ENCODE measurements around the gene PRKCB. TPM values are rescaled to one million over a fixed set of nuclear protein-coding genes. Genes with fewer than 3 reads are reported as not detected.

The PRKCB gene
- polyA plus RNA-seq, 1 donor (not counting 4 experiments of a cell fraction or from before 2014, with no cell fraction given) = 0.18 TPM

DNA sequence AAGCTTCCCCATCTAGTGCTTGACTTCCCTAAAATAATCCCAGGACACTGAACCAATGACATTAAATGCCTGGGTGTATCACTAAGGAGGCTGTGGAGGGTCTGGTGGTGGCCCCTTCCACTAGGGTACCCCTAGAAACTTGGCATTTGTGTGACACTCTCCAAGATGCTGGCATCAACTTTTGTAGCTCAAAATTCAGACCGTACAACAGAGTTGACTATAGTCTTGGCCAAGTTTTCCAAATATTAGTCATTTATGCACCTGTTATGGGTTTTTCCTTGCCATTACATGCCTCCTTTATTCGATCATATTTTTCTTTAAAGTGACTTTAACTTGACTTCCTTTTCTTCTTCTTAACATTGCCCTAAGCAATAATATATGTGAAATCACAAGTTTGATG lies 295.5 kb downstream of the PRKCB start:
- Histone ChIP-seq H3K9me1 (ENCODE audit: control insufficient read depth, extremely low read depth, insufficient read depth, low read length) (no peaks in the 10 kb centered on the region), H3K9ac (ENCODE audit: control insufficient read depth, extremely low read depth, insufficient read depth, low read length) (no peak overlapping the region), H2AFZ (ENCODE audit: control insufficient read depth, low read length) (no peak overlapping the region), H3K4me2 (ENCODE audit: control insufficient read depth, extremely low read depth, insufficient read depth, low read depth, low read length) (no peak overlapping the region), H3K27ac (ENCODE audit: control insufficient read depth, insufficient read depth, low read length) (no peak overlapping the region), H3K4me1 (ENCODE audit: control insufficient read depth, extremely low read depth, insufficient read depth, low read length) (no peaks in the 10 kb centered on the region), H3K9me3 (ENCODE audit: control insufficient read depth, low read depth, low read length) (no peaks in the 10 kb centered on the region), H3K36me3 (ENCODE audit: control insufficient read depth in 2 of 2, extremely low read depth in 1 of 2, insufficient read depth in 2 of 2, low read length in 2 of 2) (no peaks in the 10 kb centered on the region), H3K27me3 (ENCODE audit: control insufficient read depth, extremely low read depth, insufficient read depth, low read length) (no peaks in the 10 kb centered on the region), H3K79me2 (ENCODE audit: control insufficient read depth, insufficient read depth, low read length) (no peaks in the 10 kb centered on the region), H3K4me3 (ENCODE audit: control insufficient read depth in 2 of 3, extremely low read depth in 1 of 3, insufficient read depth in 2 of 3, low read depth in 1 of 3, low read length in 3 of 3) (no peak overlapping the region), H4K20me1 (ENCODE audit: control insufficient read depth, extremely low read depth, insufficient read depth, low read length) (no peaks in the 10 kb centered on the region)
- dilution Hi-C loops (cut with MboI; ENCODE audit: extremely low pct_ligation_motif_present, low sequenced_read_pairs) = no loop called here
- no peak for DNase-seq (ENCODE audit: low read depth, low spot score)
- FAIRE-seq = no peak
- no peak for TF ChIP-seq EZH2 (IDR thresholded peaks at IDR 0.05; ENCODE audit: low read length)
- TF ChIP-seq, protein P1, sequence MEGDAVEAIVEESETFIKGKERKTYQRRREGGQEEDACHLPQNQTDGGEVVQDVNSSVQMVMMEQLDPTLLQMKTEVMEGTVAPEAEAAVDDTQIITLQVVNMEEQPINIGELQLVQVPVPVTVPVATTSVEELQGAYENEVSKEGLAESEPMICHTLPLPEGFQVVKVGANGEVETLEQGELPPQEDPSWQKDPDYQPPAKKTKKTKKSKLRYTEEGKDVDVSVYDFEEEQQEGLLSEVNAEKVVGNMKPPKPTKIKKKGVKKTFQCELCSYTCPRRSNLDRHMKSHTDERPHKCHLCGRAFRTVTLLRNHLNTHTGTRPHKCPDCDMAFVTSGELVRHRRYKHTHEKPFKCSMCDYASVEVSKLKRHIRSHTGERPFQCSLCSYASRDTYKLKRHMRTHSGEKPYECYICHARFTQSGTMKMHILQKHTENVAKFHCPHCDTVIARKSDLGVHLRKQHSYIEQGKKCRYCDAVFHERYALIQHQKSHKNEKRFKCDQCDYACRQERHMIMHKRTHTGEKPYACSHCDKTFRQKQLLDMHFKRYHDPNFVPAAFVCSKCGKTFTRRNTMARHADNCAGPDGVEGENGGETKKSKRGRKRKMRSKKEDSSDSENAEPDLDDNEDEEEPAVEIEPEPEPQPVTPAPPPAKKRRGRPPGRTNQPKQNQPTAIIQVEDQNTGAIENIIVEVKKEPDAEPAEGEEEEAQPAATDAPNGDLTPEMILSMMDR (optimal IDR thresholded peaks at IDR 0.05 in 1 of 3, IDR thresholded peaks at IDR 0.05 in 1 of 3, conservative IDR thresholded peaks at IDR 0.05 in 1 of 3; ENCODE audit: extremely low read depth in 1 of 3, insufficient read depth in 2 of 3, low read length in 3 of 3) = no peak

DNA sequence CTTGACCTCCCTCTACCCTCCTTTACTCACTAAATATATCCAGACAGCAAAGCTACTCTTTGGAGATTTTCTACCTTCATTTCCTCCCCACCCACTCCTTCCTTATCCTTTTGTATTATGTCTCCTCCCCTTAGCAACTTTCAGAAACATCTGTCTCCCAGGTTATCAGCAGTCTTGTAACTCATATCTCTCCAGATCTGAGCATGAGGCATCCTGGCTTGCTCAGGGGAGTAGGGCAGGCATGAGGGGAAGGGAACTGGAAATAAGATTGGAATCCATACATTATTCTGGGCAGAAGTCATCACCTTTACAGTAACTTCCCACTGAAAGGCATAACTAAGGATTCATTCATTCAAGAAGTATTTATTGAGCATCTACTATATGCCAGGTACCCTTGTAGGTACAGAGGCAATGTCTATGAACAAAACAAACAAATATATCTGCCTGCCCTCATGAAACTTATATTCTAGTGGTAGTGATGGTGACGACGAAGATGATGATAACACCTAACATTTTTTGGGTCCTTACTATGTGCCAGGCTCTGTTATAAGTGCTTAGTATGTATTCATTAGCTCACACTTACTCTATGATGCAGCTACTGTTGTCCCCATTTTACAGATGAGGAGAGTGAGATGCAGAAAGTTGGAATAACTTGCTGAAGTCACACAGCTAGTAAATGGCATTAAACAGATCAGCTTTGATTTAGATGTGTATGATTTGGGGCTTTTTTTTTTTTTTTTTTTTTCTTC lies 296.4 kb downstream of the PRKCB start:
- Histone ChIP-seq H3K27ac (ENCODE audit: control insufficient read depth, insufficient read depth, low read length) (no peak overlapping the region), H3K9me1 (ENCODE audit: control insufficient read depth, extremely low read depth, insufficient read depth, low read length) (no peaks in the 10 kb centered on the region), H3K9ac (ENCODE audit: control insufficient read depth, extremely low read depth, insufficient read depth, low read length) (no peak overlapping the region), H2AFZ (ENCODE audit: control insufficient read depth, low read length) (no peak overlapping the region), H3K4me3 (ENCODE audit: control insufficient read depth in 2 of 3, extremely low read depth in 1 of 3, insufficient read depth in 2 of 3, low read depth in 1 of 3, low read length in 3 of 3) (no peak overlapping the region), H3K4me2 (ENCODE audit: control insufficient read depth, extremely low read depth, insufficient read depth, low read depth, low read length) (no peak overlapping the region), H3K9me3 (ENCODE audit: control insufficient read depth, low read depth, low read length) (no peaks in the 10 kb centered on the region), H4K20me1 (ENCODE audit: control insufficient read depth, extremely low read depth, insufficient read depth, low read length) (no peaks in the 10 kb centered on the region), H3K79me2 (ENCODE audit: control insufficient read depth, insufficient read depth, low read length) (no peaks in the 10 kb centered on the region), H3K4me1 (ENCODE audit: control insufficient read depth, extremely low read depth, insufficient read depth, low read length) (no peaks in the 10 kb centered on the region), H3K27me3 (ENCODE audit: control insufficient read depth, extremely low read depth, insufficient read depth, low read length) (no peaks in the 10 kb centered on the region), H3K36me3 (ENCODE audit: control insufficient read depth in 2 of 2, extremely low read depth in 1 of 2, insufficient read depth in 2 of 2, low read length in 2 of 2) (no peaks in the 10 kb centered on the region)
- TF ChIP-seq EZH2 (IDR thresholded peaks at IDR 0.05; ENCODE audit: low read length) = no peak
- TF ChIP-seq, protein P1 (optimal IDR thresholded peaks at IDR 0.05 in 1 of 3, IDR thresholded peaks at IDR 0.05 in 1 of 3, conservative IDR thresholded peaks at IDR 0.05 in 1 of 3; ENCODE audit: extremely low read depth in 1 of 3, insufficient read depth in 2 of 3, low read length in 3 of 3) = no peak
- no peak for FAIRE-seq
- dilution Hi-C loops (cut with MboI; ENCODE audit: extremely low pct_ligation_motif_present, low sequenced_read_pairs) = no loop called here
- DNase-seq (ENCODE audit: low read depth, low spot score) = no peak

Data from keratinocyte (primary cell).